AG09319 (cell line): ENCODE results near the gene LAMTOR5.
"Not testable (repeated sequence)": the region's sequence is repeated elsewhere in the genome, so short reads cannot be mapped to it uniquely, and the experiment has no call there.

Experiments
- DNase-seq: peaks from one replicate; pipeline ENCODE4 v3.0.0-alpha.2; 2010; ENCODE audit warnings: low read depth; ENCODE audit errors: extremely low read depth
- TF ChIP-seq, protein P1 (sequence below): IDR thresholded peaks from 2 replicates; pipeline ENCODE4 v1.5.1; 2011; ENCODE audit warnings: low read depth, mild to moderate bottlenecking, inconsistent platforms, low read length, moderate library complexity

The LAMTOR5 gene

GRCh38 chr1:110412576-110412975, 5.1 kb upstream of the LAMTOR5 start:
- TF ChIP-seq, protein P1, sequence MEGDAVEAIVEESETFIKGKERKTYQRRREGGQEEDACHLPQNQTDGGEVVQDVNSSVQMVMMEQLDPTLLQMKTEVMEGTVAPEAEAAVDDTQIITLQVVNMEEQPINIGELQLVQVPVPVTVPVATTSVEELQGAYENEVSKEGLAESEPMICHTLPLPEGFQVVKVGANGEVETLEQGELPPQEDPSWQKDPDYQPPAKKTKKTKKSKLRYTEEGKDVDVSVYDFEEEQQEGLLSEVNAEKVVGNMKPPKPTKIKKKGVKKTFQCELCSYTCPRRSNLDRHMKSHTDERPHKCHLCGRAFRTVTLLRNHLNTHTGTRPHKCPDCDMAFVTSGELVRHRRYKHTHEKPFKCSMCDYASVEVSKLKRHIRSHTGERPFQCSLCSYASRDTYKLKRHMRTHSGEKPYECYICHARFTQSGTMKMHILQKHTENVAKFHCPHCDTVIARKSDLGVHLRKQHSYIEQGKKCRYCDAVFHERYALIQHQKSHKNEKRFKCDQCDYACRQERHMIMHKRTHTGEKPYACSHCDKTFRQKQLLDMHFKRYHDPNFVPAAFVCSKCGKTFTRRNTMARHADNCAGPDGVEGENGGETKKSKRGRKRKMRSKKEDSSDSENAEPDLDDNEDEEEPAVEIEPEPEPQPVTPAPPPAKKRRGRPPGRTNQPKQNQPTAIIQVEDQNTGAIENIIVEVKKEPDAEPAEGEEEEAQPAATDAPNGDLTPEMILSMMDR: peak; percentile 87
- DNase-seq: peak; percentile 36

DNA sequence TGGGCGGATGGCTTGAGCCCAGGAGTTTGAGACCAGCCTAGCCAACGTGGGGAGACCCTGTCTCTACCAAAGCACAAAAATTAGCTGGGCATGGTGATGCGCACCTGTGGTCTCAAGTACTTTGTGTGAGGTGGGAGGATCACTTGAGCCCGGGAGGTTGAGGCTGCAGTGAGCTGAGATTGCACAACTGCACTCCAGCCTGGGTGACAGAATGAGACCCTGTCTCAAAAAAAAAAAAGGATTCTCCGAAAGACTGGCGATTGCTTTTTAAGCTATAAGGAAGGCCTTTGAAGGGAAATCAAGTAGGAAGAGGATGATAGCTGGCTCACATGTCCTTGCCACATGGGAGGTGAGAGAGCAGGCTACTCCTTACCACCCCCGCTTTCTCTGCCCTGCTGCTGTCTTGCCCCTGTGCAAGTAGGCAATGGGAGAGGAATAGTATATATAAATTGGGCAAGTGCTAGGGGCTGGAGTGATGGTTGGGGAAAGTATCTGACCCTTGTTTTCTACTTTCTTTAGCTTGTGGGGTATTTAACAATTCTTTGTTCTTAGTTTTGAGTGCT, 3.8 kb upstream of the LAMTOR5 start:
- DNase-seq: no peak

GRCh38 chr1:110409316-110409715, 1.8 kb upstream of the LAMTOR5 start:
- TF ChIP-seq, protein P1: no peak
- no peak for DNase-seq

More for the DNA sequence above, 3.8 kb upstream of the LAMTOR5 start:
- TF ChIP-seq, protein P1: no peak

DNA sequence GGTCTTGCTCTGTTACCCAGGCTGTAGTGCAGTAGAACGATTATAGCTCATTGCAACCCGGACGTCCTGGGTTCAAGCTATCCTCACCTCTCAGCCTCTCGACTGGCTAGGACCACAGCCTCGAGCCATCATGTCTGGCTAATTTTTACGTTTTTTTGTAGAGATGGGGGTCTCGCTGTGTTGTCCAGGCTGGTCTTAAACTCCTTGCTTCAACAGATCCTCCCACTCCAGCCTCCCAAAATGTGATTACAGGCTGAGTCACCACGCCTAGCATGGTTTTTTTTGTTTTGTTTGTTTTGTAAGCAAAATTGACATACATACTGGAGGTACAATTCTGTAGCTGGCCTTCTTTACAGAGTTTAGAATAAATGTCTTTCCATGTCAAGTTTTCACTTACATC, 994 bp upstream of the LAMTOR5 start:
- DNase-seq: no peak
- TF ChIP-seq, protein P1: no peak

DNA sequence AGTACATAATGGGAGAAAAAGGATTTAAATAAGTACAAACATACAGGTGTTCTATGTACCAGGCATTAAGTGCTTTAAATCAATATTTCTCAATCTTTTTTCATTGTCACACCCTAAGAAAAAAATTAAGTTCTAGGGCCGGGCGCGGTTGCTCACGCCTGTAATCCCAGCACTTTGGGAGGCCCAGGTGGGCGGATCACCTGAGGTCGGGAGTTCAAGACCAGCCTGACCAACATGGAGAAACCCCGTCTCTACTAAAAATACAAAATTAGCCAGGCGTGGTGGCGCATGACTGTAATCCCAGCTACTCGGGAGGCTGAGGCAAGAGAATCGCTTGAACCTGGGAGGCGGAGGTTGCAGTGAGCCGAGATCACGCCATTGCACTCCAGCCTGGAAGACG, 1.1 kb downstream of the LAMTOR5 start:
- not testable (repeated sequence) for DNase-seq

DNA sequence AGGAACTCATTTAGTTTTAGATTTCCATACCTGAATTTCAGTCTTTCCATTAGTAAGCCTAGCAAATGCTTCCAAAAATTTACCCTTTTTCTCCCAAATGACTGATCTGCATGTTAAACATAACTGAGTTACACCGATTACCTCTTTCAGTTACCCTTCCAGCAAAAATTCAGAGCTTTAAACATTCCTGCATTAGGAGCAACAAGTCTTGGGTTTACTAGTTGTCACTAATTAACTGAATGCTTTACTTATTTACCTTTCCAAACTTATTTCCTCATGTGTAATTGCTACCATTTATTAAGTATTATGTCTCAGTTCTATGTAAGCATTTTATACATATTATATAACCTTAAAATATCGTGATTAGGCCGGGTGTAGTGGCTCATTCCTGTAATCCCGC, 3.1 kb downstream of the LAMTOR5 start:
- TF ChIP-seq, protein P1: no peak
- DNase-seq: no peak

DNA sequence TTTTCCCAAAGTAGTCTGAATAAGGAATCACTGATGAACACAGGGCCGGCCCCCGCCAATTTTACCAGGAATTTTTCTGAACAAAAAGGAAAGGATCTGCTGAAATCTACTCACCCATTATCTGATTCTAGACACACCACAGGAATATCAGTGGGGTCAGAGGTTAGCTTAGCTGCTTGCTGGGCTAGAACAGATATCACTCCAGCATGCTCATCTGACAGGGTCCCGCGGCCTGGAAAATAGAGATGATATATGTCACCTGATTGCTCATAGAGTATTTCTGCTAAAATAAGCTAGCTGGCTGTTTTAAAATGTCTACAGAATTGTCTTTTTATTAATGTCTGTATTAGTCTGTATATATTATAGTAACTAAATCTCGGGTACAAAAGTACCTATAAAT, 3.7 kb downstream of the LAMTOR5 start:
- TF ChIP-seq, protein P1: no peak
- DNase-seq: no peak

- DNase-seq: not testable (repeated sequence)
These were observed 11.1 kb downstream of the LAMTOR5 start for GRCh38 chr1:110396259-110396958.
